ENCODE results near the gene LPCAT3. TPM values are rescaled to one million over a fixed set of nuclear protein-coding genes. Genes with fewer than 3 reads are reported as not detected.
A peak's percentile ranks its signal among the peaks of the same experiment; 100 is the strongest.

The LPCAT3 gene
- total RNA-seq, 1 donor from 2014 or later: 18.8 TPM

GRCh38 chr12:6952121-6952862 is 66.0 kb downstream of the LPCAT3 start:
- peaks cover 2% of the 10 kb centered on the region for H3K36me3 Mint-ChIP-seq (ENCODE audit: low read depth)
- TF ChIP-seq CTCF (IDR thresholded peaks at IDR 0.05): no peak
- H3K27ac Mint-ChIP-seq (ENCODE audit: unreplicated experiment): no peak overlapping the region
- H3K9me3 Mint-ChIP-seq (ENCODE audit: low read depth): no peaks in the 10 kb centered on the region
- DNase-seq (ENCODE audit: low spot score): peak; percentile 92
- H3K27me3 Mint-ChIP-seq (ENCODE audit: low read depth): no peaks in the 10 kb centered on the region
- H3K4me1 Mint-ChIP-seq (ENCODE audit: low read depth): peaks cover 20% of the 10 kb centered on the region
- H3K4me3 Mint-ChIP-seq (ENCODE audit: unreplicated experiment): no peak overlapping the region

GRCh38 chr12:6951551-6952120 is 66.6 kb downstream of the LPCAT3 start:
- DNase-seq (ENCODE audit: low spot score): peak; percentile 91
- Mint-ChIP-seq H3K27me3 (ENCODE audit: low read depth) (no peaks in the 10 kb centered on the region), H3K36me3 (ENCODE audit: low read depth) (peaks cover 7% of the 10 kb centered on the region), H3K4me3 (ENCODE audit: unreplicated experiment) (no peak overlapping the region), H3K9me3 (ENCODE audit: low read depth) (no peaks in the 10 kb centered on the region), H3K27ac (ENCODE audit: unreplicated experiment) (no peak overlapping the region), H3K4me1 (ENCODE audit: low read depth) (peaks cover 25% of the 10 kb centered on the region)
- no peak for TF ChIP-seq CTCF (IDR thresholded peaks at IDR 0.05)

GRCh38 chr12:6950811-6951540 is 67.3 kb downstream of the LPCAT3 start, which contains the start of gene PTPN6:
Gene PTPN6, plus strand, starts transcription at chr12:6951356. Its CDS starts 157 bp downstream, at chr12:6951513.
- Mint-ChIP-seq H3K4me1 (ENCODE audit: low read depth) (peaks cover 25% of the 10 kb centered on the region), H3K27ac (ENCODE audit: unreplicated experiment) (no peak within 1 kb of the TSS), H3K4me3 (ENCODE audit: unreplicated experiment) (no peak within 1 kb of the TSS), H3K9me3 (ENCODE audit: low read depth) (no peaks in the 10 kb centered on the region), H3K27me3 (ENCODE audit: low read depth) (no peaks in the 10 kb centered on the region), H3K36me3 (ENCODE audit: low read depth) (peaks cover 7% of the 10 kb centered on the region)
- TF ChIP-seq CTCF (IDR thresholded peaks at IDR 0.05): no peak
- peak; percentile 86 for DNase-seq (ENCODE audit: low spot score)

GRCh38 chr12:6950401-6950801 is 67.9 kb downstream of the LPCAT3 start:
- Mint-ChIP-seq H3K36me3 (ENCODE audit: low read depth) (peaks cover 7% of the 10 kb centered on the region), H3K9me3 (ENCODE audit: low read depth) (no peaks in the 10 kb centered on the region), H3K4me1 (ENCODE audit: low read depth) (peaks cover 26% of the 10 kb centered on the region), H3K4me3 (ENCODE audit: unreplicated experiment) (no peak overlapping the region), H3K27me3 (ENCODE audit: low read depth) (no peaks in the 10 kb centered on the region), H3K27ac (ENCODE audit: unreplicated experiment) (no peak overlapping the region)
- TF ChIP-seq CTCF (IDR thresholded peaks at IDR 0.05): peak; percentile 33
- DNase-seq (ENCODE audit: low spot score): peak; percentile 26

GRCh38 chr12:6948873-6949594 is 69.2 kb downstream of the LPCAT3 start:
- Mint-ChIP-seq H3K36me3 (ENCODE audit: low read depth) (peaks cover 7% of the 10 kb centered on the region), H3K9me3 (ENCODE audit: low read depth) (no peaks in the 10 kb centered on the region), H3K4me1 (ENCODE audit: low read depth) (peaks cover 35% of the 10 kb centered on the region), H3K4me3 (ENCODE audit: unreplicated experiment) (no peak overlapping the region), H3K27me3 (ENCODE audit: low read depth) (no peaks in the 10 kb centered on the region), H3K27ac (ENCODE audit: unreplicated experiment) (peak overlapping the region; percentile 17)
- TF ChIP-seq CTCF (IDR thresholded peaks at IDR 0.05): no peak
- DNase-seq (ENCODE audit: low spot score): peak; percentile 72

Measured in chondrocyte (in vitro differentiated cells).